GM21447 (cell line): ENCODE data around the gene ABHD4.
A peak's percentile ranks its signal among the peaks of the same experiment; 100 is the strongest.
"Not testable (repeated sequence)": the region's sequence is repeated elsewhere in the genome, so short reads cannot be mapped to it uniquely, and the experiment has no call there.

ENCODE experiments used
- ATAC-seq: cut with Tn5 transposase; IDR thresholded peaks from one replicate; pipeline ENCODE4 v1.9.1; 2021; ENCODE audit not compliant: unreplicated experiment

Gene ABHD4

DNA sequence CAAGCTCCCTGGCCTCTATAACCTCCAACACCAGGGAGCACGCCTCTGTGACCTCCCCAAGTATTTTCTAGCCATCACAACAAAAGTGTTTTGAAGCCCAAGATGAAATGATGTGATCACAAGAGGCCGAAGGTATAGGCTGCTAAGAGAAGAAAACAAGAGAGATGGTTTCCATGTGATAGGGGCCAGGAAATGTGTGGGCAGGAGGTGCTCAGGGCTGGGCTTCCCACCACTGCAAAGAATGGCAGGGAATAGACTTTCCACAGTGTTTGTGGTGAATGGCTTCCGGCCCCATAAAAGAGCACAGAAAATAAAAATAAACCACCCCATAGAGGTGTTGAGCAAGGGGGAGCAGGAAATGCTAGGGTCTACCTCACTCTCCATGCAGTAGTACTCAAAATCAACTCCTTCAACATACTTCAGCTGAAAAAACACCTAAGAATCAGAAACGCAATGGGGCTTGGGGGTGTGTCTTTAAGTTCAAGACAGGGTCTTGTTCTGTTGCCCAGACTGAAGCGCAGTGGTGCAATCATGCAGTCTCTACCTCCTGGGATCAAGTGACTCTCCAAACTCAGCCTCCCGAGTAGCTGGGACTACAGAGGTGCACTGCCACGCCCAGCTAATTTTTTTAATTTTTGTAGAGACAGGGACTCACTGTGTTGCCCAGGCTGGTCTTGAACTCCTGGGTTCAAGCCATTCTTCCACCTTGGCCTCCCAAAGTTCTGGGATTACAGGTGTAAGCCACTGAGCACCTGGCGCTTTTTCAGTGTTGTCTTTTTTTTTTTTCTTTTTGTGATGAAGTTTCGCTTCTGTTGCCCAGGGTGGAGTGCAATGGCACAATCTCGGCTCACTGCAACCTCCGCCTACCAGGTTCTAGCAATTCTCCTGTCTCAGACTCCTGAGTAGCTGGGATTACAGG is 36.2 kb upstream of the ABHD4 start:
- peak; percentile 29 for ATAC-seq

DNA sequence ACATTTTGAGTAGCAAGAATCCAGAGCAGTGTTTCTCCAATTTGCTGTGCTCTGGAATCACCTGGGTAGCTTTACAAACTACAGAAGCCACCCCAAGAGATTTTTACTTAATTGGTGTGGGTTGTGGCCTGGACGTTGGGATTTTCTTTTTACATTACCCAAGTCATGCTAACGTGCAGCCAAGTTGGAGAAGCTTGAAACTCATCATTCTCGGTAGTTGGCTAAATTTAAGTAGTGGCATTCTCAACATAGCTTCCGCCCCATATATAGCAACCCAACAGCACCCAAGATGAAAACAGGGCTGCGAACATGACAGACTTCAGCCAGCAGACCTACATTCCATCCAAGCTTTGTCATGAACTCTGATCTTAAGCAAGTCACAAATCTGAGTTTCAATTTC is 34.1 kb upstream of the ABHD4 start:
- ATAC-seq, result no peak

- no peak for ATAC-seq
Observed at GRCh38 chr14:22564463-22564862, 33.6 kb upstream of the ABHD4 start.

GRCh38 chr14:22565391-22565945 is 32.6 kb upstream of the ABHD4 start:
- ATAC-seq, result peak; percentile 38

DNA sequence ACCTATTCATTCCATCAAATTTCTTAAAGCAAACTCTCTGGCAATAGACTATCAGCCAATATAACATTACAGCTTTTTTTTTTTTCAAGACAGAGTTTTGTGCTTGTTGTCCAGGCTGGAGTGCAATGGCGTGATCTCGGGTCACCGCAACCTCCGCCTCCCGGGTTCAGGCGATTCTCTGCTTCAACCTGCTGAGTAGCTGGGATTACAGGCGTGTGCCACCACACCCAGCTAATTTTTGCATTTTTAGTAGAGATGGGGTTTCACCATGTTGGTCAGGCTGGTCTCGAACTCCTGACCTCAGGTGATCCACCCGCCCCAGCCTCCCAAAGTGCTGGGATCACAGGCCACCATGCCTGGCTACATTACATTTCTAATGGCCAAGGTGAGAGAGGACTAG is 31.8 kb upstream of the ABHD4 start:
- not testable (repeated sequence) for ATAC-seq

GRCh38 chr14:22566845-22567244 is 31.3 kb upstream of the ABHD4 start:
- no peak for ATAC-seq

DNA sequence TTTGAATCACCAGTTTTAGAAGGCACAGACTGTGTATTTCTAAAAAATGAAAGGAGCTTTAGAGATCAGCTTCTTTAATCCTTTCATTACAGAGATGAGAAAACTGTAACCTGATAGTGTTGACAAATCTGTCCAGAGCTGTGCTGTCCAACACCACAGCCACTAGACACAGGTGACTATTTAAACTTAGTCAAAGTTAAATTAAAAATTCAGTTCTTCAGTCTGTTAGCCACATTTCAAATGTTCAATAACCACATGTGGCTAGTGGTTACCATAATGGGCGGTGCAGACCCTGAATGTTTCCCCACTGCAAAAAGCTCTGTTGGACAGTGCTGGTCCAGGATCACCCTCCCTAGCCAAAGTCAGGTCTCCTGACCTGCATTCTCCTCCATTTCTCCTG is 30.7 kb upstream of the ABHD4 start:
- no peak for ATAC-seq

DNA sequence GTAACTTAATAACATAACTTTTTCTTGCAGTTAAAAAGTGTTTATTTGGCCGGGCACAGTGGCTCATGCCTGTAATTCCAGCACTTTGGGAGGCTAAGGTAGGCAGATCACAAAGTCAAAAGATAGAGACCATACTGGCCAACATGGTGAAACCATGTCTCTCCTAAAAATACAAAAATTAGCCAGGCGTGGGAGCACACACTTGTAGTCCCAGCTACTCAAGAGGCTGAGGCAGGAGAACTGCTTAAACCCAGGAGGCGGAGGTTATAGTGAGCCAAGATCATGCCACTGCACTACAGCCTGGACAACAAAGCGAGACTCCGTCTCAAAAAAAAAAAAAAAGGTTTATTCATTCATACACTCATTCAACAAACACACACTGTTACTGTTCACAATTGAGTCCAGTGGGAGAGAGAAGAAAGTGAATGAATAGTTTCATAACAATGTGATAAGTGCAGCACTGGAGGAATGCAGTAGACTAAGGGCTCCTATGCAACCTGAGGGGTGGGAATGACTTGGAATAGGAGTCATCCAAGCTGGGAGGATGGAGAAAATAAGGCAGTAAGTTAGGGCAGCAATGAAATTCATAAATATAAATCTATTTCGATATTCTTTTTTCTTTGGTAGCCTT is 28.9 kb upstream of the ABHD4 start:
- no peak for ATAC-seq

DNA sequence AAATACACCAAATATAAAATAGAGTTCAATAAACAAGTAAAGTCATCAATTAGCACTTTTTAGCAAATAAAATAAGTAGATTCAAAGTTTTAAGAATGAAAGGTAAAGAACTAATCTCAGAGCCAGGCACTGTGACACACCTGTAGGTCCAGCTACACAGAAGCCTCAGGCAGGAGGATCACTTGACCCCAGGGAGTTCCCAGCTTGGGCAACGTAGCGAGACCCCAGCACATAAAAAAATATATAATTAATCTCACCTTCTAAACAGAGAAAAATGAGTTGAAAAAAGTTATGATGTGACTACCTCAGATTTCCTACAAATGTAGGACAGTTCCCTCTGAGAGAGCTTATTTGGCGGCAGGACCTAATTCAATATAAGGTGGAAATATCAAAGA is 28.4 kb upstream of the ABHD4 start:
- no peak for ATAC-seq

- ATAC-seq, result peak; percentile 50
Observed at GRCh38 chr14:22570132-22570949, 27.8 kb upstream of the ABHD4 start.

- ATAC-seq, result no peak
Observed at GRCh38 chr14:22572562-22573058, 25.5 kb upstream of the ABHD4 start.

GRCh38 chr14:22573804-22574203 is 24.3 kb upstream of the ABHD4 start:
- ATAC-seq, result no peak

DNA sequence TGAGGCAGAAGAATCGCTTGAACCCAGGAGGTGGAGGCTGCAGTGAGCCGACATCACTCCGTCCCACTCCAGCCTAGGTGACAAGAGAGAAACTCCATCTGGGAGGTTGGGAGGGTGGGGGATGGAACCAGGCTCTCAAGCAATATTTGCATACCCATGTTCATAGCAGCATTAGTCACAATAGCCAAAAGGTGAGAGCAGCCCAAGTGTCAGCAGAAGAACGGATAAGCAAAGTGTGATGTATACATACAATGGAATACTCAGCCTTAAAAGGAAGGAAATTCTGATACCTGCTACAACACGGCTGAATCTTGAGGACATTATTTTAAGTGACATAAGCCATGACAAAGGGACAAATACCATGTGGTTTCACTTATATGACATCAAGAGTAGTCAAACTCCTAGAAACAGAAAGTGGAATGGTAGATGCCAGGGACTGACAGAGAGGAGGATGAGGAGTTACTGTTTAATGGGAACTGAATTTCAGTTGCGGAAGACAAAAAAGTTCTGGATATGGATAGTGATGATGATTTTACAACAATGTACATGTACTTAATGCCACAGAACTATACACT is 20.7 kb upstream of the ABHD4 start:
- no peak for ATAC-seq

DNA sequence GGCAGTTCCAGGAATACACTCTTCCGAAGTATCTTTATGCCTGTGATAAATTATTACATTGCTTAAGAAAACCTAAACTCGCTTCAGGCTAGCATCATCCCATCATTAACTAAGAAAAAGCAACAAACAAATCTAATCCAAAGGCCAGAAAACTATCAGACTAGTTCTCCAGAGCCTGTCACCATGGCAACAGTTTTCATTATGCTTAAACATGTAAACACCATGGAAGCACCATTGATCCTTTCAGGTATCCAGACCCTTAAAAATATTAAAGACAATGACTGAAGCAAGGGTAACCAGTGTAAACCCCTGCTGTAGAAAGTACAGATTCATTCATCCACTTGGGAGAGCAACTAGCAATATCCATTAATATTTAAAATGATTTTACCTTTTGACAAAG is 18.9 kb upstream of the ABHD4 start:
- no peak for ATAC-seq

DNA sequence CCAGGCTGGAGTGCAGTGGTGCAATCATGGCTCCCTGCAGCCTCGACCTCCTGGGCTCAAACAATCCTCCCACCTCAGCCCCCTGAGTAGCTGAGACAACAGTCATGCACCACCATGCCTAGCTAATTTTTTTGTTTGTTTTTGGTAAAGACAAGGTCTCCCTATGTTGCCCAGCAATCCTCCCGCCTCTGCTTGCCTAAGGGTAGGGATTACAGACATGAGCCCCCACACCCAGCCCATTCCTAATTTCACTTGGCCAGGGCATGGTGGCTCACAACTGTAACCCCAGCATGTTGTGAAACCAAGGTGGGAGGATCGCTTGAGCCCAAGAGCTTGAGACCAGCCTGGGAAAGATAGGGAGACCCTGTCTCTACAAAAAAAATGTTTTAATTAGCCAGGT is 18.2 kb upstream of the ABHD4 start:
- no peak for ATAC-seq

DNA sequence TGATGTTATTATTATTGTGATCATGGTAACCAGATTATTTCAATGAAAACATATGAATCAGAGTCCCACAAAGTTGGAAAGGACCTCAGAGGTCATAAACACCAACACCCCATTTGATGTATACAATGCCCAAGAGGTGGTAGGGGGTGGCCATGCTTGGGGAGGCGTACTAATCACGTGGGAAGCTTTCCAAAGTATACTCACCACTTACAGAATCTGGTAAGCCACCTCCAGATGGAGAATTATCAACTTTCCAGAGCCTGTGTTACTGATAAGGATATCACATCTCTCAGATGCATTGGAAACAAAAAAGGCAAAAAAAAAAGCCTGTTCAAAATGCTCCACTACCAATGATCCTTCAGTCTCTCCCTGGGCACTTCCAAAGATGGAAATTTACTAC is 17.5 kb upstream of the ABHD4 start:
- ATAC-seq, result no peak

- ATAC-seq, result no peak
Observed at GRCh38 chr14:22583994-22584393, 14.1 kb upstream of the ABHD4 start.

GRCh38 chr14:22587247-22587646 is 10.9 kb upstream of the ABHD4 start:
- ATAC-seq, result no peak

DNA sequence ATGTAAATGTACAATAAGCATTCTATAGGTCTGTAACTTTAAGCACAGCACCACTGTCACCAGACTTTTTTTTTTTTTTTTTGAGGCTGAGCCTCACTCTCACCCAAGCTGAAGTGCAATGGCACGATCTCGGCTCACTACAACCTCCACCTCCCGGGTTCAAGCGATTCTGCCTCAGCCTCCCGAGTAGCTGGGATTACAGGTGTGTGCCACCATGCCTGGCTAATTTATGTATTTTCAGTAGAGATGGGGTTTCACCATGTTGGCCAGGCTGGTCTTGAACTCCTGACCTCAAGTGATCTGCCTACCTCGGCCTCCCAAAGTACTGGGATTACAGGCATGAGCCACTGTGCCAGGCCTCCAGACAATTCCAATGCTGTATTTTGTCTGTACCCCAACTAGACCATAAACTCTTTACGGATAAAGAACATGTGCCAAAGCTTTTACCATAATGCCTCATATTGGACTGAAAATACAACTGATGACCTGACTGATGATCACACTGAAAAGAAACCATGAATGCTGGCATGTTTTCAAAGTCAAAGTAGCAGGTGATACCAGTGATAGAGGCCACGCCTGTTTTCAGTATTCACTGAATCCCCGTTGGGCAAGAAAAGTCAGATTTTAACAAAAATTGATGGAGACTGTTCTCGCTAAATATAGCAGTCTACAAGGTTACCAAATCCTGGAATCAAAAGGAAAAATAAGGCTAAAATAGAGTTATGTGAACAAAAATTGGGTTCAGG is 10.2 kb upstream of the ABHD4 start:
- ATAC-seq, result not testable (repeated sequence)

GRCh38 chr14:22588526-22589095 is 9.5 kb upstream of the ABHD4 start:
- ATAC-seq, result peak; percentile 6
